Cardiac muscle cell (in vitro differentiated cells and primary cell): Measurements from ENCODE around the gene DMWD. TPM values are rescaled to one million over a fixed set of nuclear protein-coding genes. Genes with fewer than 3 reads are reported as not detected.

Source experiments
- DNase-seq, 2 donors: peaks; one replicate each; pipeline versions ENCODE4 v3.0.0 to v3.0.0-alpha.2; 2010 to 2017; ENCODE audit warnings: low read depth in 1 of 2, low spot score in 1 of 2
- H3K27ac ChIP-seq: fragments of 200-600 bp; sonication (generic); 2 replicates; pipeline ENCODE4 v1.5.1; 2016
- H3K27me3 ChIP-seq: fragments of 200-600 bp; sonication (generic); 2 replicates; pipeline ENCODE4 v1.6.0; 2016; ENCODE audit warnings: control low read depth
- H3K36me3 ChIP-seq: fragments of 200-600 bp; sonication (generic); 2 replicates; pipeline ENCODE4 v1.5.1; 2016; ENCODE audit warnings: control low read depth
- H3K4me1 ChIP-seq: fragments of 200-600 bp; sonication (generic); 2 replicates; pipeline ENCODE4 v1.8.1; 2017; ENCODE audit warnings: low read depth, mild to moderate bottlenecking, mixed run types
- H3K4me3 ChIP-seq: fragments of 200-600 bp; sonication (generic); 2 replicates; pipeline ENCODE4 v1.5.1; 2016; ENCODE audit warnings: mild to moderate bottlenecking
- H3K9me3 ChIP-seq: fragments of 200-600 bp; sonication (generic); 2 replicates; pipeline ENCODE4 v1.5.1; 2017; ENCODE audit warnings: low read depth, mild to moderate bottlenecking, control low read depth
- polyA plus RNA-seq: library from polyadenylated mRNA; unstranded; fragments of >200 nt; fragmentation: Nextera tagmentation; extraction: Ambion mirVana; gene quantifications from 2 replicates; pipeline ENCODE4 v1.2.1, GENCODE V29; 2016
- total RNA-seq: library from RNA; depleted of rRNA; stranded (reverse); fragments of >200 nt; gene quantifications from 2 replicates; pipeline ENCODE4 v1.2.3, GENCODE V29; 2016
- TF ChIP-seq, protein P1 (sequence below): IDR thresholded peaks from 2 replicates; pipeline ENCODE4 v1.5.1; 2012; ENCODE audit warnings: low read depth, mild to moderate bottlenecking, low read length

Gene DMWD
- total and polyA plus RNA-seq, 2 experiments from 2014 or later: 112 to 138 TPM

DNA sequence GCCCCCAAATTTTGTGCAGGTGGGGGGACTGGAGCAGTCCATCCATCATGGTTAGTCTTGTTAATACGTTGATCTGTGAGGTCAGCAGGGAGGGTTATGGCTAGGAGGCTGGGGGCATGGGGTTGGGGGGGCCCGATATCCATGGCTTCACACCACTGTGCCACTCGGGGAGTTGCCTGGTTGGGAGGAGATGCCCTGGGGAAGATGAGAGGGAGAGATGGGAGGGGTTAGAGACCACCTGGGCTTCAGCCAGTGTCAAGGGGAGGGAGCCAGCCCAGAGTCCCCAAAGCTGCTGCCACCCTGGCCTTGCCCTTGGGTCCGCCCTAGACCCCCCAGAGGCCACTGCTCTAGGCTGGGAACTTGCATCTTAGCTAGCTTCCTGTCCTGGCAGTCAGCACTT lies 8.5 kb downstream of the DMWD start:
- Histone ChIP-seq H3K4me3 (no peak overlapping the region), H3K27me3 (no peaks in the 10 kb centered on the region), H3K36me3 (peaks cover 18% of the 10 kb centered on the region), H3K27ac (peak overlapping the region; percentile 97), H3K4me1 (peaks cover 43% of the 10 kb centered on the region), H3K9me3 (no peaks in the 10 kb centered on the region)
- TF ChIP-seq, protein P1, sequence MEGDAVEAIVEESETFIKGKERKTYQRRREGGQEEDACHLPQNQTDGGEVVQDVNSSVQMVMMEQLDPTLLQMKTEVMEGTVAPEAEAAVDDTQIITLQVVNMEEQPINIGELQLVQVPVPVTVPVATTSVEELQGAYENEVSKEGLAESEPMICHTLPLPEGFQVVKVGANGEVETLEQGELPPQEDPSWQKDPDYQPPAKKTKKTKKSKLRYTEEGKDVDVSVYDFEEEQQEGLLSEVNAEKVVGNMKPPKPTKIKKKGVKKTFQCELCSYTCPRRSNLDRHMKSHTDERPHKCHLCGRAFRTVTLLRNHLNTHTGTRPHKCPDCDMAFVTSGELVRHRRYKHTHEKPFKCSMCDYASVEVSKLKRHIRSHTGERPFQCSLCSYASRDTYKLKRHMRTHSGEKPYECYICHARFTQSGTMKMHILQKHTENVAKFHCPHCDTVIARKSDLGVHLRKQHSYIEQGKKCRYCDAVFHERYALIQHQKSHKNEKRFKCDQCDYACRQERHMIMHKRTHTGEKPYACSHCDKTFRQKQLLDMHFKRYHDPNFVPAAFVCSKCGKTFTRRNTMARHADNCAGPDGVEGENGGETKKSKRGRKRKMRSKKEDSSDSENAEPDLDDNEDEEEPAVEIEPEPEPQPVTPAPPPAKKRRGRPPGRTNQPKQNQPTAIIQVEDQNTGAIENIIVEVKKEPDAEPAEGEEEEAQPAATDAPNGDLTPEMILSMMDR: no peak
- DNase-seq: no peak

GRCh38 chr19:45782820-45783785 lies 9.5 kb downstream of the DMWD start:
- TF ChIP-seq, protein P1: no peak
- Histone ChIP-seq H3K27me3 (no peaks in the 10 kb centered on the region), H3K27ac (peak overlapping the region; percentile 97), H3K4me3 (peak overlapping the region; percentile 36), H3K9me3 (no peaks in the 10 kb centered on the region), H3K4me1 (peaks cover 43% of the 10 kb centered on the region), H3K36me3 (peaks cover 13% of the 10 kb centered on the region)
- peak; percentile 54 to 56 for DNase-seq

DNA sequence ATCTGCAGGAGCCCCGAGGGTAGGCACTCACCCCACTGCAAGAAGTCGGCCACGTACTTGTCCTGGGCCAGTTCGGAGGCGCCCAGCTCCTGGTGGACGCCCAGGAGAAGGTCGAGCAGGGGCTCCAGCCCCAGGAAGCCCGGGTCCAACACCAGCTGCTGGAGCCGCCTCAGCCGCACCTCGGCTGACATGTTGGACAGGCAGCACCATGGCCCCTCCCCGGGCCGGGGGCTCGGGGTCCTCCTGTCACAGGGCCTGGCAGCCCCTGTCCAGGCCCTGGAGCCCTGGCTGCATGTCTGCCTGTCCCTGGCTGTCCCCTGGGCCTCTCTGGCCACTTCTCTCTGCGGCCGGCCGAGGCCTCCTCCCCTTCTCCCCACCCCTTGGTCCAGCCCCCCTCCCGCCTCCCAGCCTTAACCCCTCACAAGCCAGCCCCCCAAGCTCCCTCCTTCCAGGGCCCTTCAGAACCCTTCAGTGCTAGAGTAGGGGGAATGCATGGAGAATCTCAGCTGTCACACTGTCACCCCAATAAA lies 10.4 kb downstream of the DMWD start, which contains the start of gene DMPK:
Gene DMPK, minus strand, starts transcription at position 329 of the 530 bp plus-strand sequence. Its CDS starts 138 bp downstream, at position 191.
- peaks cover 43% of the 10 kb centered on the region for H3K4me1 ChIP-seq
- TF ChIP-seq, protein P1: no peak
- peaks cover 19% of the 10 kb centered on the region for H3K36me3 ChIP-seq
- peak within 1 kb of the TSS; percentile 97 for H3K27ac ChIP-seq
- H3K27me3 ChIP-seq: no peaks in the 10 kb centered on the region
- peak within 1 kb of the TSS; percentile 36 for H3K4me3 ChIP-seq
- no peaks in the 10 kb centered on the region for H3K9me3 ChIP-seq
- DNase-seq: peak in 1 of 2 donors; percentile 77

DNA sequence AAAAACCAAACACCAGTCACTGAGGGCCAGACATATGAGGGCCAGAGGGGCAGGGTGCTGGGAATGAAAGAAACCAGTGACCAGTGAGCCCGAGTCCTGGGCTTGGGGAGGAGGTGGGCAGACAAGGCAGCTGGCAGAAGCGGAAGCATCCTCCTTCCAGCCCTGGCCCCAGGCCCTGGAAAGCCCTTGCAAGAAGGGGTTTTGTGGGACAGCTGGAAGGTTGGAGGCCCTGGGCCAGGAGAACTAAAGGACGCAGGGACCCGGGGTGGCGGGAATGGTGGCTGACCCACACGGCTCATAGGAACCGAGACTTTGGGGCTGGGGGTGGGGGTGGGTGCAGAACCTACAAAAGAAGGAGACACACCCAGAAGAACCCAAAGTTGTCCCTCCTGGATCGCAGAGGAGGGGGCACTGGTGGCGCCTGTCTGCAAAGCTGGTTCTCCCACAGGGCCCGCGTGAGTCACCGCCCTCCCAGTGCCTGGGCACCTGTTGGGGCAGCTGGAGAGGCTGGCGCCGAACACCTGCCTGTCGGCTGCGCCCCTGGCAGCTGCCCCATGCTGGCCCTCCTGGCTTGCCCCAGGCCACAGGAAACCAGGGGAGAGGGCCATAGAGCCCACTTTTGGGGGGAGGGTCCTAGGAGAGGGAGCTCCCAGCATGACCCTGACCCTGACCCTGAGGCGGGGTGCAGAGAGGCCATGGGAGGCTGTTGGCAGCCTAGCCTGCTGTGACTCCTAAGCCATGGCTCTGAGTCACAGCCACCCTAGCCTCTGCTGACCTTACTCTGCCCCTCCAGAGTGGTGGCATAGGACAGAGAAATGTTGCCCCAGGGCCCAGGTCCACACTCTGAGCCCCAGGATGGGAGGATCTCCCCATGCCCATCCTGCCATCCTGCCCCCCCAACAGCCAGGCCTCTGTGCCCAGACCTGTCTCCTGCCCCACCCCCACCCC lies 11.2 kb downstream of the DMWD start:
- Histone ChIP-seq H3K4me3 (peak overlapping the region; percentile 36), H3K9me3 (no peaks in the 10 kb centered on the region), H3K36me3 (peaks cover 26% of the 10 kb centered on the region), H3K27me3 (no peaks in the 10 kb centered on the region), H3K4me1 (peaks cover 43% of the 10 kb centered on the region), H3K27ac (peak overlapping the region; percentile 97)
- DNase-seq: no peak
- TF ChIP-seq, protein P1: no peak
